HepG2 (cell line): Measurements from ENCODE around the gene PRSS27. TPM values are rescaled to one million over a fixed set of nuclear protein-coding genes. Genes with fewer than 3 reads are reported as not detected.

Experiments
- ATAC-seq: fragments of 200-7000 bp; cut with Tn5 transposase; 3 replicates; pipeline ENCODE4 v1.9.1; 2020; ENCODE audit warnings: mild to moderate bottlenecking, moderate library complexity
- BruUV-seq: library from RNA; stranded (reverse); fragments of 400-500 nt; replicated peaks from 2 replicates; lab custom pipeline; 2021; lab: Mats Ljungman, UMichigan
- CTCF ChIA-PET: fragments of 300-600 bp; formaldehyde crosslinking; extraction: SDS; loops from one replicate; lab custom pipeline; 2021; ENCODE audit warnings: low total read pairs, inconsistent platforms, low intra/inter-chr PET ratio; lab: Yijun Ruan, JAX
- POLR2A ChIA-PET: fragments of 350-600 bp; sonication (Branson Sonifier 250); formaldehyde crosslinking; loops from one replicate; lab custom pipeline; 2020; ENCODE audit warnings: antibody characterized with exemption, inconsistent platforms; lab: Yijun Ruan, JAX
- DNase-seq: peaks from one replicate; pipeline ENCODE4 v3.0.0-alpha.2; 2015; ENCODE audit warnings: low spot score
- FAIRE-seq: peaks from 3 replicates; lab custom pipeline; 2011; peaks lifted over from hg19 to GRCh38; lab: Jason Lieb, UNC
- H2AFZ ChIP-seq: one replicate; pipeline ENCODE4 v1.6.1; 2011; ENCODE audit warnings: low read length, inconsistent platforms
- H3K27ac ChIP-seq: fragments of 300-600 bp; 3 replicates; pipeline ENCODE4 v1.8.0; 2011; ENCODE audit warnings: mixed run types, mild to moderate bottlenecking, mixed read lengths, low read length, inconsistent platforms; ENCODE audit not compliant: insufficient read depth; ENCODE audit errors: extremely low read length
- H3K27me3 ChIP-seq, 2 experiments: fragments of 200-600 bp in 1 of 2; 2 replicates in 1 of 2; 3 replicates in 1 of 2; pipeline versions ENCODE4 v1.6.0 to v1.8.0; 2011; ENCODE audit warnings: low read length in 2 of 2, mild to moderate bottlenecking in 2 of 2, moderate library complexity in 2 of 2, inconsistent platforms in 1 of 2; ENCODE audit not compliant: insufficient read depth in 2 of 2, control insufficient read depth in 1 of 2
- H3K36me3 ChIP-seq, 2 experiments: fragments of 200-600 bp in 1 of 2; replicated peaks in 1 of 2; 2 replicates in 1 of 2; 3 replicates in 1 of 2; pipeline versions ENCODE4 v1.5.1 to v1.8.0; 2011; ENCODE audit warnings: low read length in 2 of 2, inconsistent platforms in 1 of 2; ENCODE audit not compliant: insufficient read depth in 2 of 2, control insufficient read depth in 1 of 2
- H3K4me1 ChIP-seq: 2 replicates; pipeline ENCODE4 v1.5.1; 2012; ENCODE audit warnings: low read length, inconsistent platforms; ENCODE audit not compliant: insufficient read depth
- H3K4me2 ChIP-seq: 2 replicates; pipeline ENCODE4 v1.6.0; 2011; ENCODE audit warnings: low read depth, low read length, inconsistent platforms
- H3K4me3 ChIP-seq, 3 experiments: fragments of 200-600 bp in 1 of 3; sonication (generic), shearing (Covaris generic) in 1 of 3; replicated peaks in 1 of 3; 2 replicates each; pipeline ENCODE4 v1.5.1; 2011 to 2016; ENCODE audit warnings: low read length in 3 of 3, inconsistent platforms in 2 of 3, low read depth in 2 of 3, mild to moderate bottlenecking in 2 of 3, control low read depth in 1 of 3, mixed read lengths in 1 of 3; ENCODE audit not compliant: insufficient read depth in 1 of 3
- H3K79me2 ChIP-seq: one replicate; pipeline ENCODE4 v1.6.1; 2011; ENCODE audit warnings: low read length, inconsistent platforms; ENCODE audit not compliant: insufficient read depth
- H3K9ac ChIP-seq: 2 replicates; pipeline ENCODE4 v1.6.0; 2011; ENCODE audit warnings: mild to moderate bottlenecking, low read depth, low read length, inconsistent platforms; ENCODE audit not compliant: insufficient read depth
- H3K9me3 ChIP-seq: 2 replicates; pipeline ENCODE4 v1.5.1; 2012; ENCODE audit warnings: mild to moderate bottlenecking, low read length
- H4K20me1 ChIP-seq: 2 replicates; pipeline ENCODE4 v1.6.0; 2011; ENCODE audit warnings: inconsistent platforms, mild to moderate bottlenecking, low read length, moderate library complexity; ENCODE audit not compliant: insufficient read depth
- BRCA1 ChIP-seq: sonication (generic); formaldehyde crosslinking; IDR thresholded peaks from 2 replicates; pipeline ENCODE4 v1.4.0; 2020; ENCODE audit warnings: missing genetic modification reagents
- BRD4 ChIP-seq: sonication (generic); formaldehyde crosslinking; IDR thresholded peaks from 2 replicates; pipeline ENCODE4 v1.4.0; 2020; ENCODE audit warnings: missing genetic modification reagents
- CCAR2 ChIP-seq: fragments of 200-400 bp; formaldehyde crosslinking; optimal IDR thresholded peaks from 2 replicates; pipeline ENCODE3; 2018; ENCODE audit warnings: low read depth, mild to moderate bottlenecking, low read length, moderate library complexity
- CREB3 ChIP-seq: sonication (generic); formaldehyde crosslinking; IDR thresholded peaks from 2 replicates; pipeline ENCODE4 v1.5.0; 2020; ENCODE audit warnings: missing genetic modification reagents
- MAFF ChIP-seq: IDR thresholded peaks from 2 replicates; pipeline ENCODE4 v1.6.1; 2011; ENCODE audit warnings: low read depth, low read length, improper control_type of control experiment
- SIX1 ChIP-seq: sonication (generic); formaldehyde crosslinking; IDR thresholded peaks from 2 replicates; pipeline ENCODE4 v1.4.0; 2020; ENCODE audit warnings: missing genetic modification reagents, borderline replicate concordance
- SOX6 ChIP-seq, 2 experiments: fragments of 450-650 bp in 1 of 2; sonication (generic) in 1 of 2; formaldehyde crosslinking in 1 of 2; IDR thresholded peaks; 2 replicates each; pipeline versions ENCODE4 v1.4.0 to v1.6.1; 2017 to 2020; ENCODE audit warnings: antibody characterized with exemption in 1 of 2, mild to moderate bottlenecking in 1 of 2, missing genetic modification reagents in 1 of 2
- TMF1 ChIP-seq: sonication (generic); formaldehyde crosslinking; IDR thresholded peaks from 2 replicates; pipeline ENCODE4 v1.8.1; 2022; ENCODE audit warnings: low read depth, missing genetic modification reagents
- TRIM24 ChIP-seq: sonication (generic); formaldehyde crosslinking; IDR thresholded peaks from 2 replicates; pipeline ENCODE4 v1.8.0; 2022; ENCODE audit warnings: mild to moderate bottlenecking, missing genetic modification reagents
- ZBTB8A ChIP-seq: sonication (generic); formaldehyde crosslinking; IDR thresholded peaks from 2 replicates; pipeline ENCODE4 v1.4.0; 2020; ENCODE audit warnings: mild to moderate bottlenecking, low read depth, missing genetic modification reagents, borderline replicate concordance
- ZNF335 ChIP-seq: sonication (generic); formaldehyde crosslinking; IDR thresholded peaks from 2 replicates; pipeline ENCODE4 v1.4.0; 2020; ENCODE audit warnings: missing genetic modification reagents
- ZNF446 ChIP-seq: sonication (generic); formaldehyde crosslinking; IDR thresholded peaks from 2 replicates; pipeline ENCODE4 v1.5.0; 2020; ENCODE audit warnings: mild to moderate bottlenecking, missing genetic modification reagents
- ZNF451 ChIP-seq: sonication (generic); formaldehyde crosslinking; IDR thresholded peaks from 2 replicates; pipeline ENCODE4 v1.5.0; 2020; ENCODE audit warnings: mild to moderate bottlenecking, missing genetic modification reagents
- ZNF484 ChIP-seq: sonication (generic); formaldehyde crosslinking; IDR thresholded peaks from 2 replicates; pipeline ENCODE4 v1.5.1; 2020; ENCODE audit warnings: mild to moderate bottlenecking, low read depth, missing genetic modification reagents, borderline replicate concordance
- ZNF546 ChIP-seq: sonication (generic); formaldehyde crosslinking; conservative IDR thresholded peaks from 2 replicates; pipeline ENCODE4 v1.8.1; 2023; ENCODE audit warnings: mild to moderate bottlenecking, missing genetic modification reagents
- ZNF672 ChIP-seq: sonication (generic); formaldehyde crosslinking; IDR thresholded peaks from 2 replicates; pipeline ENCODE4 v1.8.1; 2022; ENCODE audit warnings: missing genetic modification reagents
- ZNF775 ChIP-seq: sonication (generic); formaldehyde crosslinking; IDR thresholded peaks from 2 replicates; pipeline ENCODE4 v1.4.0; 2020; ENCODE audit warnings: missing genetic modification reagents, mild to moderate bottlenecking, moderate library complexity, borderline replicate concordance
- ZNF777 ChIP-seq: sonication (generic); formaldehyde crosslinking; IDR thresholded peaks from 2 replicates; pipeline ENCODE4 v1.4.0; 2020; ENCODE audit warnings: missing genetic modification reagents
- ZSCAN30 ChIP-seq: sonication (generic); formaldehyde crosslinking; IDR thresholded peaks from 2 replicates; pipeline ENCODE4 v1.5.0; 2020; ENCODE audit warnings: mild to moderate bottlenecking, missing genetic modification reagents
- WGBS: methylation state at CpG from one replicate; pipeline ENCODE4 v1.1.6; 2017; ENCODE audit warnings: low lambda C conversion rate; 5-methylcytosine and 5-hydroxymethylcytosine counted together
- in situ Hi-C: cut with HindIII; loops from 2 replicates; pipeline ENCODE4 v1.10.0; 2017; ENCODE audit warnings: low pct_unique_long_range_greater_than_20kb; ENCODE audit not compliant: extremely low pct_ligation_motif_present
- intact Hi-C: fragments of 100-400 bp; cut with micrococcal nuclease; formaldehyde crosslinking; loops from one replicate; pipeline ENCODE4 v1.10.0; 2022; ENCODE audit not compliant: unreplicated experiment
- polyA plus RNA-seq, 8 experiments: library from polyadenylated mRNA; depleted of rRNA in 3 of 8; stranded (reverse) in 7 of 8; unstranded in 1 of 8; fragments of >200 nt; fragmentation: Illumina TruSeq in 4 of 8; extraction: Trizol in 4 of 8; gene quantifications; 2 replicates each; pipeline versions ENCODE4 v1.2.1 to v1.2.3, GENCODE V29; 2011 to 2016; ENCODE audit warnings: low read depth in 4 of 8, missing spikeins in 1 of 8, mixed read lengths in 1 of 8; ENCODE audit not compliant: insufficient read depth in 1 of 8
- total RNA-seq, 5 experiments: library from RNA; depleted of rRNA; stranded (reverse); fragments of >200 nt; fragmentation: Illumina TruSeq; extraction: Trizol; gene quantifications; 2 replicates each; pipeline ENCODE4 v1.2.3, GENCODE V29; 2016; ENCODE audit warnings: low read depth in 1 of 5
- TF ChIP-seq, protein P1 (sequence below): sonication (generic); formaldehyde crosslinking; IDR thresholded peaks from 2 replicates; pipeline ENCODE4 v1.4.0; 2020; ENCODE audit warnings: missing genetic modification reagents

PRSS27 gene
- total and polyA plus RNA-seq, 2 of the 13 experiments (the other 11 are each of a cell fraction or from before 2014, with no cell fraction given) = 0.20 to 0.73 TPM

GRCh38 chr16:2702438-2702825 is 17.6 kb downstream of the PRSS27 start (continued):
- no peak for TF ChIP-seq ZSCAN30
- TF ChIP-seq TMF1 (CRISPR knock-in tag) = no peak
- no peak for TF ChIP-seq SOX6 (IDR thresholded peaks at IDR 0.05)
- TF ChIP-seq SOX6 (CRISPR knock-in tag; IDR thresholded peaks at IDR 0.05) = no peak

GRCh38 chr16:2701713-2702437 is 18.1 kb downstream of the PRSS27 start:
- ChIA-PET POLR2A (no interaction called here), CTCF (no interaction called here)
- no peak overlapping the region for H3K9ac ChIP-seq
- ATAC-seq = no peak
- DNase-seq = no peak
- no peaks in the 10 kb centered on the region for H3K79me2 ChIP-seq
- no peaks in the 10 kb centered on the region for H3K27me3 ChIP-seq
- H3K9me3 ChIP-seq = no peaks in the 10 kb centered on the region
- TF ChIP-seq CCAR2 (no peak), ZNF335 (CRISPR knock-in tag) (no peak), ZNF672 (CRISPR knock-in tag) (no peak), ZNF446 (no peak), TRIM24 (CRISPR knock-in tag) (no peak), ZBTB8A (CRISPR knock-in tag) (no peak), ZNF775 (no peak), SIX1 (CRISPR knock-in tag) (no peak), MAFF (no peak), ZNF777 (CRISPR knock-in tag) (no peak), BRCA1 (CRISPR knock-in tag) (no peak), BRD4 (no peak), ZNF451 (CRISPR knock-in tag) (no peak), ZNF484 (CRISPR knock-in tag) (no peak), ZNF546 (CRISPR knock-in tag) (no peak), CREB3 (no peak)
- TF ChIP-seq, protein P1, sequence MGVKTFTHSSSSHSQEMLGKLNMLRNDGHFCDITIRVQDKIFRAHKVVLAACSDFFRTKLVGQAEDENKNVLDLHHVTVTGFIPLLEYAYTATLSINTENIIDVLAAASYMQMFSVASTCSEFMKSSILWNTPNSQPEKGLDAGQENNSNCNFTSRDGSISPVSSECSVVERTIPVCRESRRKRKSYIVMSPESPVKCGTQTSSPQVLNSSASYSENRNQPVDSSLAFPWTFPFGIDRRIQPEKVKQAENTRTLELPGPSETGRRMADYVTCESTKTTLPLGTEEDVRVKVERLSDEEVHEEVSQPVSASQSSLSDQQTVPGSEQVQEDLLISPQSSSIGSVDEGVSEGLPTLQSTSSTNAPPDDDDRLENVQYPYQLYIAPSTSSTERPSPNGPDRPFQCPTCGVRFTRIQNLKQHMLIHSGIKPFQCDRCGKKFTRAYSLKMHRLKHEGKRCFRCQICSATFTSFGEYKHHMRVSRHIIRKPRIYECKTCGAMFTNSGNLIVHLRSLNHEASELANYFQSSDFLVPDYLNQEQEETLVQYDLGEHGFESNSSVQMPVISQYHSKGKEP (CRISPR knock-in tag) = no peak
- no peaks in the 10 kb centered on the region for H3K4me1 ChIP-seq
- FAIRE-seq = no peak
- no peaks in the 10 kb centered on the region for H4K20me1 ChIP-seq
- WGBS = 94% methylated on average over 13 of the region's 29 CpGs
- H3K36me3 ChIP-seq = peaks cover 36 to 43% of the 10 kb centered on the region in 2 experiments; a peak in 4 of 5 replicates
- in situ Hi-C loops (no loop called here), intact Hi-C loops (no loop called here)
- H3K4me2 ChIP-seq = no peak overlapping the region
- no TSS peak for BruUV-seq
- H3K4me3 ChIP-seq = no peak overlapping the region
- no peak overlapping the region for H3K27ac ChIP-seq
- no peak overlapping the region for H2AFZ ChIP-seq
